ENCODE data around the gene IPO4. TPM values are rescaled to one million over a fixed set of nuclear protein-coding genes. Genes with fewer than 3 reads are reported as not detected.

IPO4 gene
- total and polyA plus RNA-seq, 2 of the 13 experiments (the other 11 are each of a cell fraction or from before 2014, with no cell fraction given): 39.0 to 179 TPM

- TF ChIP-seq ZFP41 (CRISPR knock-in tag; IDR thresholded peaks at IDR 0.05; ENCODE audit: borderline replicate concordance) (0 out of 2 replicates have a peak, but pooled peaks have one; percentile 16), NCOR1 (IDR thresholded peaks at IDR 0.05; ENCODE audit: borderline replicate concordance, low read length) (peak; percentile 82; the same call in 1 of the 2 replicates), ZMAT3 (CRISPR knock-in tag; conservative IDR thresholded peaks at IDR 0.05) (peak; percentile 97; the same call in 1 of the 2 replicates), ZNF451 (CRISPR knock-in tag; IDR thresholded peaks at IDR 0.05) (peak; percentile 78; the same call in 1 of the 2 replicates), SMARCC2 (IDR thresholded peaks at IDR 0.05) (no peak), TP53 (CRISPR knock-in tag; conservative IDR thresholded peaks at IDR 0.05) (no peak), ZFP36 (IDR thresholded peaks at IDR 0.05; ENCODE audit: borderline replicate concordance, low read depth, low read length, partially characterized antibody) (peak; percentile 18), FOXP1 (IDR thresholded peaks at IDR 0.05) (no peak), FOXP1 (CRISPR knock-in tag; IDR thresholded peaks at IDR 0.05) (peak; percentile 27; the same call in 1 of the 2 replicates), ZNF766 (CRISPR knock-in tag; IDR thresholded peaks at IDR 0.05; ENCODE audit: borderline replicate concordance) (no peak), MYC (CRISPR knock-in tag; IDR thresholded peaks at IDR 0.05; ENCODE audit: borderline replicate concordance) (peak; percentile 59; the same call in 1 of the 2 replicates), SNAPC4 (CRISPR knock-in tag; IDR thresholded peaks at IDR 0.05) (peak; percentile 96), ZSCAN9 (CRISPR knock-in tag; IDR thresholded peaks at IDR 0.05; ENCODE audit: borderline replicate concordance) (peak; percentile 50; the same call in 1 of the 2 replicates), CC2D1A (CRISPR knock-in tag; IDR thresholded peaks at IDR 0.05) (no peak), ZNF468 (CRISPR knock-in tag; IDR thresholded peaks at IDR 0.05) (no peak), FOXP4 (CRISPR knock-in tag; IDR thresholded peaks at IDR 0.05) (peak; percentile 51; the same call in 1 of the 2 replicates), XBP1 (CRISPR knock-in tag; IDR thresholded peaks at IDR 0.05) (no peak), HINFP (CRISPR knock-in tag; IDR thresholded peaks at IDR 0.05; ENCODE audit: low read depth) (no peak), REPIN1 (CRISPR knock-in tag; IDR thresholded peaks at IDR 0.05; ENCODE audit: borderline replicate concordance, low read depth) (peak; percentile 71), BCL6 (CRISPR knock-in tag; IDR thresholded peaks at IDR 0.05) (peak; percentile 48), NCOA1 (CRISPR knock-in tag; IDR thresholded peaks at IDR 0.05) (no peak)
Measured at GRCh38 chr14:24146453-24146977, 42.1 kb downstream of the IPO4 start, which contains the start of gene PSME2 (continued).

Data from HepG2 (cell line).